HG03280 (cell line): Measurements from ENCODE around the gene IFNGR2.

Experiments used
- ATAC-seq: cut with Tn5 transposase; IDR thresholded peaks from one replicate; pipeline ENCODE4 v1.9.1; 2021; ENCODE audit warnings: mild to moderate bottlenecking, moderate library complexity; ENCODE audit not compliant: unreplicated experiment

IFNGR2 gene

GRCh38 chr21:33480481-33481103, 77.4 kb downstream of the IFNGR2 start:
- ATAC-seq, result no peak

- ATAC-seq, result no peak
Measured at GRCh38 chr21:33481314-33481943, 78.2 kb downstream of the IFNGR2 start.
